Rectal smooth muscle tissue (tissue), 1 donor: ENCODE data around the gene DCLRE1B.

ENCODE experiments used
- H3K27ac ChIP-seq: one replicate; pipeline ENCODE4 v1.7.0; 2013; ENCODE audit warnings: low read depth, low read length, inconsistent platforms
- H3K27me3 ChIP-seq: one replicate; pipeline ENCODE4 v1.7.0; 2013; ENCODE audit warnings: low read length; ENCODE audit not compliant: control insufficient read depth, insufficient read depth
- H3K36me3 ChIP-seq: one replicate; pipeline ENCODE4 v1.7.0; 2013; ENCODE audit warnings: low read length; ENCODE audit not compliant: control insufficient read depth, insufficient read depth
- H3K4me1 ChIP-seq: one replicate; pipeline ENCODE4 v1.7.0; 2013; ENCODE audit warnings: low read length; ENCODE audit not compliant: control insufficient read depth, insufficient read depth
- H3K4me3 ChIP-seq: one replicate; pipeline ENCODE4 v1.7.0; 2013; ENCODE audit warnings: low read length
- H3K9ac ChIP-seq: one replicate; pipeline ENCODE4 v1.7.0; 2013; ENCODE audit warnings: low read length

DCLRE1B gene

DNA sequence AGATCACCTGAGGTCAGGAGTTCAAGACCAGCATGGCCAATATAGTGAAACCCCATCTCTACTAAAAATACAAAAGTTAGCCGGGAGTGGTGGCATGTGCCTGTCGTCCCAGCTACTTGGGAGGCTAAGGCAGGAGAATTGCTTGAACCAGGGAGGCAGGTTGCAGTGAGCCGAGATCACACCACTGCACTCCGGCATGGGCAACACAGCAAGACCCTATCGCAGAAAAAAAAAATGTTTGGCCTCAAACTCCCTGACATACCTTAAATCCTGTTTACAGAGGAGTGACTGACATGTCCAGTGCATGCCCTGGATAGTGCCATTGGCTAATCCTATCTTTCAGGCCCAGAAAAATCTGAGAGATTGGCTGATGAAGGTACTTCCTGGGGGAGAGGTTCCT lies 11.8 kb downstream of the DCLRE1B start:
- Histone ChIP-seq H3K27me3 (no peaks in the 10 kb centered on the region), H3K9ac (no peak overlapping the region), H3K4me3 (no peak overlapping the region), H3K27ac (no peak overlapping the region), H3K36me3 (no peaks in the 10 kb centered on the region), H3K4me1 (peaks cover 13% of the 10 kb centered on the region)

DNA sequence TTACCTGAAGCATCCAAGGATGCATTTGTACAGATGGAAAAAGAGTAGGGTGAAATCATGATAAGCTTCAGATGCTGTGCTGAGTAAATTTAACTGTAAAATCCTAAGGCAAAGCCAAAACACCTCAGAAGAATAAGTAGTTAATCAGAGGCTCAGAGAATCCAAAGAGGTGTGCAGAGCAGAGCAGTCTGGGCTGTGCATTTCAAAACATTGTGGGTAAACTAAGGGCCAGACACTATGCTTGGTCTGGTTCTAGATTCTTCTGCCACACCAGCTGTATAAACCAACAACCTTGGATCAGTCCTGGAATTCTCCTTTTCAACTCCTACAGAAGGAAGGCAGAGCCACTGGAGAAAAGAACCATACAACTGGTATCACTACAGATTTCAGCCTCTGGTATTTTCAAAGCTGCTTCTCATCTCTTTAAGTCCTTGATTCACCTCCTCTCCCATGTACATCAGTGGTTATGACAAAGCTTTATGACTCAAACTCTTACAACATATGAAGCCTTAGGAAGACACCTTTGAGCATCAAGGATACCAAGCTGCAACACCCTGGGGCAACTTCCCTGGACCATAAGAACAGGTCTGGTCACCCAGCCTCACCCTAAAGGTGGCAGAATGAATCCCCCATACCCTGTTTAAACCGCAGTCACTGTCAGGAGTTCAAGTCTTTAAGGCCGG lies 12.4 kb downstream of the DCLRE1B start:
- H3K4me1 ChIP-seq, result peaks cover 10% of the 10 kb centered on the region
- no peak overlapping the region for H3K27ac ChIP-seq
- no peak overlapping the region for H3K4me3 ChIP-seq

DNA sequence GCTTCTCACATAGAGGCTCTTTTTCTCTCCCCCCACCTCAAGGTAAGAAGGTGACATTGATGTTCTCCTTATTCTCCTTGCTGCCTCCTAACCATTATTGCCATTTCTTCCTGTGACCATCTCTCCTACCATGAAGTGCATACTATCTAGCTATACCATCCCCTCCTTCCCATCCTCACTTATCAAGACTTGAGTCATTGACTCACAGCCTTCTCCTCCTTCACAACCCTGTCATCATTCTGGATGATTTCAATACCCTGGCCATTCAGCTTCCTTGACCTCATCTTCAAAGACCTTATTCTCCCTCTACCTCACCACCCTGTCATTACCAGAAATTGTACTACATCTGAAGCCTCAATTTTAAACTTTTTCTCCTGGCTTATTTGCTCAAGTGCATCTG lies 13.1 kb downstream of the DCLRE1B start:
- H3K4me1 ChIP-seq, result peaks cover 2% of the 10 kb centered on the region
- no peak overlapping the region for H3K9ac ChIP-seq
- no peaks in the 10 kb centered on the region for H3K36me3 ChIP-seq
- H3K27ac ChIP-seq, result no peak overlapping the region
- no peaks in the 10 kb centered on the region for H3K27me3 ChIP-seq
- H3K4me3 ChIP-seq, result no peak overlapping the region

More for the DNA sequence above, 12.4 kb downstream of the DCLRE1B start:
- Histone ChIP-seq H3K36me3 (no peaks in the 10 kb centered on the region), H3K9ac (no peak overlapping the region), H3K27me3 (no peaks in the 10 kb centered on the region)

- H3K27ac ChIP-seq, result no peak overlapping the region
- no peaks in the 10 kb centered on the region for H3K27me3 ChIP-seq
- no peaks in the 10 kb centered on the region for H3K36me3 ChIP-seq
- H3K4me3 ChIP-seq, result no peak overlapping the region
- H3K9ac ChIP-seq, result no peak overlapping the region
- H3K4me1 ChIP-seq, result no peaks in the 10 kb centered on the region
These were observed 17.8 kb downstream of the DCLRE1B start for GRCh38 chr1:113922957-113923356.

DNA sequence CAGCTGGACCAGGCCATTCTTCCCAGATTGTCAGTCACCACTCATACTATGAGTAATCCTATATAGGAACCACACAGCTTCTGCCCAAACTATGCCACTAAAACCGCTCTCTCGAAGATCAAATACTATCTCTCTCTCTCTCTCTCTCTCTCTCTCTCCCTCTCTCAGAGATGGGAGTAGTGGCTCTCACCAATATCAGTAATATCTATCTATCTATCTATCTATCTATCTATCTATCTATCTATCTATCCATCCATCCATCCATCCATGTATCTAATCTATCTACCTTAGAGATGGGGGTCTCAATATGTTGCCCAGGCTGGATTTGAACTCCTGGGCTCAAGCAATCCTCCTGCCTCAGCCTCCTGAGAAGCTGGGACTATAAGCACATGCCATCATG lies 19.3 kb downstream of the DCLRE1B start:
- peaks cover 6% of the 10 kb centered on the region for H3K4me1 ChIP-seq
- no peaks in the 10 kb centered on the region for H3K36me3 ChIP-seq
- H3K4me3 ChIP-seq, result no peak overlapping the region
- H3K9ac ChIP-seq, result no peak overlapping the region
- no peaks in the 10 kb centered on the region for H3K27me3 ChIP-seq
- H3K27ac ChIP-seq, result no peak overlapping the region

DNA sequence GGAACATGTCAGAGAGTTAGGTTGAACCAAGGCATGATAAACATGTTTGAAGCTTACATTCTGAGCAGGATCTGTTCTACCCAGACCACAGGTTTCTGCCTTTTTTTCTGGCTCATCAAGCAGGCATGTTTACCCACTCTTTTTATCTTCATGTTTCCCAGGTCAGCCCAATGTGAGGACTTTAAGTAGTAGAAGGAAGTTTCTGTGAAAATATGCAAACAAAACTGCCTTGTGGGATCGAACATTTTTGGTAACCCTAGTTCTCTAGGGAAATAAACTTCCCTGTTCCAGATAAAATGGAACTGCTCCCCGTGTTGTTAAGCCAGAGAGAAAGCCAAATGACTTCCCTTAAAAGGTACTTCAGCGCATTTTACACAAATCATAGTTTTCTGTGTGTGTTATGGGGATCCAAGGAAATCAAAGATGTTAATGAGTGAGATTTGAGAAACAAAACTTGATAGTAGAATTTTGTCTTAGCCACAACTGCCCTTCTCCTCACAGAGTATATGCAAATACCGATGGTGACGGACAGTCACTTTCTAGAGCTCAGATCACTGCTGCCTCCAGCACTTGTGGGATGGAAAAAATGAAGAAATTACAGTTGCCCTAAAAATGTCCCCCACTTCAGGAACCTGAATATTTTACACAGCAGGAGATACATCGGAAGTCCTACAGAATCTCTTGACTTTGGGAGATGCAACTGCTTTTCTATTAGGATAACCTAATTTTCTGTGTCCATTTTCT lies 23.2 kb downstream of the DCLRE1B start:
- peak overlapping the region; percentile 99 for H3K4me3 ChIP-seq
- H3K36me3 ChIP-seq, result no peaks in the 10 kb centered on the region
- peak overlapping the region; percentile 97 for H3K9ac ChIP-seq
- peaks cover 20% of the 10 kb centered on the region for H3K4me1 ChIP-seq
- H3K27me3 ChIP-seq, result no peaks in the 10 kb centered on the region
- H3K27ac ChIP-seq, result peak overlapping the region; percentile 99

DNA sequence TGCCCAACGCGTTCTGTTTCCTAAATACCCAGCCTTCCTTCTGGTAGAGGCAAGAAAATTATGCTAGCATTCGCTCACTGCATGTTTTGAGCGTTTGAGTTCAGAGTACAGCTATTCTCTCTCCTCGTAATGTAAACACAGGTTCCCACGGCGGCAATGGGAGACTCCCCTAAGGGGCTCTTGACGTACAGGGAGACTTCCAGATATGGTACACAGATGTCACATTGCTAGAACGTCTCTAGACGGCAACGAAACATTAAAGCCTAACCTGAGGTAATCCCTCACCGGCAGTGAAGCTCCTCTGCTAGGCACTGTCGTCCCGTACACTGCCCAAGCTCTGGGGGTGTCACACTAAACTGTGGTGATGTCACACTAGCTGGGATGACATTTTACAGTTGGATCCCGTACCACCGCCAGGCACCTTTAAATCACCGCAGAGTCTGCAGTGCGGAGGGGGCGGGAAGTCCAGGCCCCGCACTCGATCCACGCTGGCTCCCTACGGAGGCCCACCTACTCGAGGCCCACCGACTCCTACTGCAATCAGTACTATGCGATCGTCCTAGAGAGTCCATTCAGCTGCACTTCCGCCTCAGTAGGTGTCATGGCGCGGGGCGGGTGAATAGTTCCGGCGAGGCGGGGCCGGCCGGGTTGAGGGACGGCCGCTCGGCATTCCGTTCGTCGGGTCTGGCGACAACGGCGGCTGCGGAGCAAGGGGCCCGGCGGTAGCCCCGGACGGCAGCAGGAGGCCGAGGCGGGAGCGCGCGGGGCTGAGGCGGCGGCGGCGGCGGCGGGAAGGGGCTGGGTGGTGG lies 24.0 kb downstream of the DCLRE1B start, which contains the start of gene HIPK1:
Gene HIPK1, plus strand, starts transcription at position 384 of the 809 bp plus-strand sequence.
- Histone ChIP-seq H3K27me3 (no peaks in the 10 kb centered on the region), H3K36me3 (no peaks in the 10 kb centered on the region), H3K27ac (peak within 1 kb of the TSS; percentile 99), H3K4me1 (peaks cover 23% of the 10 kb centered on the region), H3K9ac (peak within 1 kb of the TSS; percentile 97), H3K4me3 (peak within 1 kb of the TSS; percentile 99)

- peak overlapping the region; percentile 99 for H3K27ac ChIP-seq
- H3K9ac ChIP-seq, result peak overlapping the region; percentile 93
- H3K36me3 ChIP-seq, result no peaks in the 10 kb centered on the region
- H3K27me3 ChIP-seq, result no peaks in the 10 kb centered on the region
- peaks cover 25% of the 10 kb centered on the region for H3K4me1 ChIP-seq
- peak overlapping the region; percentile 96 for H3K4me3 ChIP-seq
These were observed 24.8 kb downstream of the DCLRE1B start for GRCh38 chr1:113929750-113930498.

- Histone ChIP-seq H3K4me3 (peak overlapping the region; percentile 96), H3K9ac (peak overlapping the region; percentile 93), H3K4me1 (peaks cover 25% of the 10 kb centered on the region), H3K27me3 (no peaks in the 10 kb centered on the region), H3K36me3 (no peaks in the 10 kb centered on the region), H3K27ac (peak overlapping the region; percentile 99)
These were observed 25.5 kb downstream of the DCLRE1B start for GRCh38 chr1:113930499-113931161.

GRCh38 chr1:113931451-113931851 lies 26.3 kb downstream of the DCLRE1B start:
- Histone ChIP-seq H3K4me3 (peak overlapping the region; percentile 28), H3K27ac (peak overlapping the region; percentile 99), H3K4me1 (peaks cover 25% of the 10 kb centered on the region), H3K9ac (no peak overlapping the region), H3K36me3 (no peaks in the 10 kb centered on the region), H3K27me3 (no peaks in the 10 kb centered on the region)

- Histone ChIP-seq H3K9ac (no peak overlapping the region), H3K4me3 (no peak overlapping the region), H3K27me3 (no peaks in the 10 kb centered on the region), H3K27ac (no peak overlapping the region), H3K36me3 (no peaks in the 10 kb centered on the region), H3K4me1 (peaks cover 19% of the 10 kb centered on the region)
These were observed 28.9 kb downstream of the DCLRE1B start for GRCh38 chr1:113934006-113934405.
